ENCODE results near the gene HRH2.

The HRH2 gene

DNA sequence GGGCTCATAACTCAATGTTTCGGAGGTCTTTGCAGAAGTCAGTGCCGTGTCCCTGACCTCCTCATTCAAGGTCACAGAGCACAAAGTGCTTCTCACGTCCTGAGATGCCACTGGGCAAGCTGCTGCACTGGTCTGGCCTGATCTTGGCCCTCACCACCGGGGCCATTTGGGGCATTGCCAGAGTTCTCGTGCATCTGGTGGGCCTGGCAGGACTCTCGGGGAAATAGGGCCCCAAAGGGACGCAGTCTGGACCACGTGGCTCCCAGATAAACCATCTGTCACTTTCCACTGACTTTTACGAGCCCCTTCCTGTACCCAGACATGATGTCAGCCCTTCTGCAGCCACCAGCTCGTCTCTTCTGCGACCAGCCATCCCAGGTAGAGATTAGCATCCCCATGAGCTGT lies 54.8 kb downstream of the HRH2 start:
- no peak overlapping the region for H3K27ac ChIP-seq
- H3K4me3 ChIP-seq, result no peak overlapping the region
- TF ChIP-seq, protein P1, sequence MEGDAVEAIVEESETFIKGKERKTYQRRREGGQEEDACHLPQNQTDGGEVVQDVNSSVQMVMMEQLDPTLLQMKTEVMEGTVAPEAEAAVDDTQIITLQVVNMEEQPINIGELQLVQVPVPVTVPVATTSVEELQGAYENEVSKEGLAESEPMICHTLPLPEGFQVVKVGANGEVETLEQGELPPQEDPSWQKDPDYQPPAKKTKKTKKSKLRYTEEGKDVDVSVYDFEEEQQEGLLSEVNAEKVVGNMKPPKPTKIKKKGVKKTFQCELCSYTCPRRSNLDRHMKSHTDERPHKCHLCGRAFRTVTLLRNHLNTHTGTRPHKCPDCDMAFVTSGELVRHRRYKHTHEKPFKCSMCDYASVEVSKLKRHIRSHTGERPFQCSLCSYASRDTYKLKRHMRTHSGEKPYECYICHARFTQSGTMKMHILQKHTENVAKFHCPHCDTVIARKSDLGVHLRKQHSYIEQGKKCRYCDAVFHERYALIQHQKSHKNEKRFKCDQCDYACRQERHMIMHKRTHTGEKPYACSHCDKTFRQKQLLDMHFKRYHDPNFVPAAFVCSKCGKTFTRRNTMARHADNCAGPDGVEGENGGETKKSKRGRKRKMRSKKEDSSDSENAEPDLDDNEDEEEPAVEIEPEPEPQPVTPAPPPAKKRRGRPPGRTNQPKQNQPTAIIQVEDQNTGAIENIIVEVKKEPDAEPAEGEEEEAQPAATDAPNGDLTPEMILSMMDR (IDR thresholded peaks at IDR 0.05), result no peak
- no peak for DNase-seq (ENCODE audit: low spot score)

DNA sequence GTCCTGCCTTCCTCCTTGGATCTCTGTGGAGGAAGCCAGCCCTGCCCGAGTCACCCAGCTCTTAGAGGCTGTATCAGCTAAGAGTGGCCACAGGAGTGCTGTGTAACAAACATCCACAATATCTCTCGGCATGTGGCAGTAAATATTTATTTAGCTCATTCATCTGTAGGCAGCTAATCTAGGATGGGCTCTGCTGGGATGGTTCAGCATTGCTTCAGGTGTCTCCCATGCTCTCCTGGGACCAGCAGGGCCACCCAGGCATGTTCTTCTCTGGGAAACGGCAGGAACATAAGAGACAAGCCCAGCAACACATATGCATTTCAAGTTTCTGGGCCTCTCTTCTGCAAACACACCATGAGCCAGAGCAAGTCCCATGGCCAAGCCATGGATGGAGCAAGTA lies 56.1 kb downstream of the HRH2 start:
- Histone ChIP-seq H3K27ac (no peak overlapping the region), H3K4me3 (no peak overlapping the region)
- no peak for DNase-seq (ENCODE audit: low spot score)
- TF ChIP-seq, protein P1 (IDR thresholded peaks at IDR 0.05), result no peak

DNA sequence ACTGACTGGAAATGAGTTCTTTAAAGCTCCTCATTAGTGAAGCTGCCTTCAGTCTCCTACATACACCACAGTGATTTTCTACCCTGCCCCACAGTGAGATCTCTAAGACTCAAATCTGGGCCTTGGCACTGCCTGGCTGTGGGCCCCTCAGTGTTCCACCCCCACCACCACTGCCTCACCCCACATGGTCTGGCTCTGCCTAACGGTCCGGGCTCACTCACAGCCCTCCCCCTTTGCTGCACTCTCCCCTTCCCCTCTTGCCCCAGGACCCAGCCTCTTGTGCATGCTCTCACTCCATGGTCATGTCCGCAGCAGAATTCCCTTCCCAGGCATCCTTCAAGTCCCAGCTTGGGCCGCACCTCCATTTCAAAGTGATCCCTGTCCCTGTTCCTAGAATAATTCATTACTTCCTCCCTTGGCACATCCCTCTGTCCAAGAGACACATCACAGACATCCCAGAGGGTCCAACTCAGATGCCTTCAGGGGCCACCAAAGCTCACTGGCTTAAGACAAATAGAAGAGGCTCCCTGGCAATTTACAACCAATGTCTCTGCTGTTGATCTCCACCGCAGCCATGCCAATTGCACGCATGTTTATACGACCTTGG lies 56.7 kb downstream of the HRH2 start:
- TF ChIP-seq, protein P1 (IDR thresholded peaks at IDR 0.05), result no peak
- no peak for DNase-seq (ENCODE audit: low spot score)
- Histone ChIP-seq H3K27ac (no peak overlapping the region), H3K4me3 (no peak overlapping the region)

DNA sequence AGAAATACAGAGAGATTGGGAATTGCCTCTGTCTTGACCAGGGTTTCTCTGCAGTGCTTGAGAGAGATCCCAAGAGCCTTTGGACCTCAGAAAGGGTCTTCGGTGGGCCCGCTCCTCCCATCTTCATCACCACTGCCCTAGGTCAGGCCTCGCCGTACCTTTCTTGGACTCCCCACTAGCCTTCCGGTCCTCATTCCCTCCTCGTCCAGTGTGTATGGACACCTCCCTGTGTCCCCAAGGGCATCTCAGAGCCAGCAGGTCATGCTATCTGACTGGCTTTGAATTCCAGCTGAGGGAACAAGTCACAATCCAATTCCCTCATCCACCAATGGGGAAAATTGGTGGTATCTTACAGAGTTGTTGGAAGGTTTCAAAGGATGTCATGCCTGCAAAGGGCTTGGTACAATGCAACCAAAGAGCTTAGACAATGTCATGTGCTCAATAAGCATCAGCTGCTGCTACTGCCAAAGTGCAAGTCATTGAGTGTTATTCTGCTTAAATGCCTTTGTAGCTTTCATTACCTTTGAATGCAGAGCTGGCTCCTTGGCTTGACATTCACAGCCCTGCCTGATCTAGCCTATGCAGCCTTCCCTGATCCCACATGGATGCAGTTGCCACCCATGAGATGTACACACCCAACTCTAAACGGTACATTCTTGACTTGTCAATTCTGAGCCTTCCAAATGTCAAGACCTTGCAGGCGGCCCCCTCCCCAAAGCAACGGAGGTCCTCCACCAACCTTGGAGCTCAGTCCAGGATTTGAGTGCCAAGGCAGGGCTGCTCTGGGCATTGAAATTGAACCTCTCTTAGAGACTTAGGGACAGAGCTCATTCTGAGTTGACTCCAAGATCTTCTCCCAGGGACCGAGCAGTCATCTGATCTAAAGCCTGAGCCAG lies 58.0 kb downstream of the HRH2 start:
- DNase-seq (ENCODE audit: low spot score), result no peak
- TF ChIP-seq, protein P1 (IDR thresholded peaks at IDR 0.05), result no peak
- H3K4me3 ChIP-seq, result no peak overlapping the region
- H3K27ac ChIP-seq, result no peak overlapping the region

DNA sequence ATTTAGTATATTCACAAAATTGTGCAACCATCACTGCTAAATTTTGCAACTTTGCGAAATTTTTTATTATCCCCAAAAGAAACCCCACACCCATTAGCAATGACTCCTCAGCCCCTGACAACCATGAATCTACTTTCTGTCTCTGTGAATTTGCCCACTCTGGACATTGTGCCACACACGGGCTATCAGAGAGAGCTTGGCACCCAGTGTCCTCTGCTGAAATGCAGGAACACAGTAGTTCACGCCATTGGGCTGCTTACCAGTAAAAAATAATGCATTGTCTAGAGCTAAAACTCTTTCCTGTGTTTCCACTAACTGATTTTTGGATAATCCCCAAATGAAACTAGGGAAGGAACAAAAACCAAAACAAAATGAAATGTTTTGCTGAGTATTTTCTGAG lies 60.0 kb downstream of the HRH2 start:
- TF ChIP-seq, protein P1 (IDR thresholded peaks at IDR 0.05), result no peak
- DNase-seq (ENCODE audit: low spot score), result no peak
- Histone ChIP-seq H3K4me3 (no peak overlapping the region), H3K27ac (no peak overlapping the region)

DNA sequence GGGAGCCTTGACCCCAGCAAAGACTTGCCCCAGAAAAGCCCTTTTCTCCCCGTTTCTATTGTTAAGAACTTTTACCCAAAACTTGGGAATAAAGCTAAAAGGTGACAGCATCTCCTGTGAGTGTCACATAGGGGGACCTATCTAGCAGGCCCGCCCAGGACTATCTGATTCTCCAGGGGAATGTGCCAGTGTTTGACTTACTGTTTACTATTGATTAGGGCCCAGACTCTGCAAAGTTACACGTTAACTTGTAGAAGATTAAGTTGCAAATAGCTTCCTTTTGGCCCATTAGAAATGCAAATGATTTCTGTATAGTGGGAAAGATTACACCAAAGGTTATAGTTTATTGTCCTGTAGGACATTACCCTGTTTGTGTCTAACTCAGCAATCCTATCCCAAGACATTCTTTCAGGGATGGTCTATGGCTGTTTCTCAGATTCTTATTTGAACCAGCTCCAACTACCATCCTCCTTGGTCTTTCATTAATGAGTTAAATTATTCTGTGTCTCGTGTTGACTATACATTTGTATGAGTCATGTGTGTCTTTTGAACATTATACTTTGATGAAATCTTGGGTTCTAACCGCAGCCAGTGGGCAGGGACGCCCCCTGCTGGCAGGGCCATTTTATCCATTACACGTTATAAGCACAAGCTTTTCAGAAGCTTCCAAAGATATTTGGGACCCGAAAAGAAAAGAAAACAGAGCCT lies 60.7 kb downstream of the HRH2 start:
- TF ChIP-seq, protein P1 (IDR thresholded peaks at IDR 0.05), result peak; percentile 63
- no peak for DNase-seq (ENCODE audit: low spot score)
- H3K27ac ChIP-seq, result no peak overlapping the region

More for the DNA sequence above, 60.7 kb downstream of the HRH2 start:
- no peak overlapping the region for H3K4me3 ChIP-seq
